ENCODE results near the gene CNR1.

DNA sequence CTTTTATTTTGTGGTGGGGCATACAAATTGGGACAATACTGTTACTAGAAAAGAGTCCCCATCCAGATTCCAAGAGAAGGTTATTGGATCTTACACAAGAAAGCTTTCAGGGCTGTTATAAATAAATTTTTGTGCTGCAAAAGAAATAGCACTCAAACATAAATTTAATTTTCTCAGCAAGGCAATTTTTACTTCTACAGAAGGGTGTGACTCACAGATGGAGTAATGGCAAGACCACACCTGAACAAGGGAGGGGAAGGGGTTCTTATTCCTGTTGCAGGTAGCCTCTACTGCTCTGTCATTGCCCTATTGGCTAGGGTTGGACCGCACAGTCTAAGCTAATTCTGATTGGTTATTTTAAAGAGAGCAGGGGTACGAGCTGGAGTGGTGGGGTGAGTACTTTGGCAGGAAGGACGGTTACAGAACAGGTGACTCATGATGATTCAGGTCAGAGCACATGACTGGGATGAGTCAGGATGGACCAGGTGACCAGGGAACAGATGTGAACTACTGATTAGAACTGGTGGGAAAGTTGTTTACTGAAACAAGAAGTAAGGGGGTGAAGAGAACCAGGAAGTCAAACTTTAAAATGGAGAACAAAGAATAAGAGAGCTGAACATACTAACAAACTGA, 41.1 kb downstream of the CNR1 start:
- TF ChIP-seq POLR2A (IDR thresholded peaks at IDR 0.05), result no peak
- TF ChIP-seq, protein P1, sequence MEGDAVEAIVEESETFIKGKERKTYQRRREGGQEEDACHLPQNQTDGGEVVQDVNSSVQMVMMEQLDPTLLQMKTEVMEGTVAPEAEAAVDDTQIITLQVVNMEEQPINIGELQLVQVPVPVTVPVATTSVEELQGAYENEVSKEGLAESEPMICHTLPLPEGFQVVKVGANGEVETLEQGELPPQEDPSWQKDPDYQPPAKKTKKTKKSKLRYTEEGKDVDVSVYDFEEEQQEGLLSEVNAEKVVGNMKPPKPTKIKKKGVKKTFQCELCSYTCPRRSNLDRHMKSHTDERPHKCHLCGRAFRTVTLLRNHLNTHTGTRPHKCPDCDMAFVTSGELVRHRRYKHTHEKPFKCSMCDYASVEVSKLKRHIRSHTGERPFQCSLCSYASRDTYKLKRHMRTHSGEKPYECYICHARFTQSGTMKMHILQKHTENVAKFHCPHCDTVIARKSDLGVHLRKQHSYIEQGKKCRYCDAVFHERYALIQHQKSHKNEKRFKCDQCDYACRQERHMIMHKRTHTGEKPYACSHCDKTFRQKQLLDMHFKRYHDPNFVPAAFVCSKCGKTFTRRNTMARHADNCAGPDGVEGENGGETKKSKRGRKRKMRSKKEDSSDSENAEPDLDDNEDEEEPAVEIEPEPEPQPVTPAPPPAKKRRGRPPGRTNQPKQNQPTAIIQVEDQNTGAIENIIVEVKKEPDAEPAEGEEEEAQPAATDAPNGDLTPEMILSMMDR (IDR thresholded peaks at IDR 0.05), result no peak

All from testis (tissue), 2 donors.